Stimulated activated memory B cell treated with anti-CD40 and anti-IgM and Interleukin-4, amounts not matched to agents 10 μg/mL and 1 μg/mL and 100 μg/mL, for 72 hours (primary cell): ENCODE data around the gene SLC8B1.

Source experiments
- ATAC-seq: fragments of 150-1000 bp; cut with Tn5 transposase; 2 replicates; pipeline ENCODE4 v1.10.0; 2021
- H3K27ac Mint-ChIP-seq: one replicate; pipeline ENCODE4 v1.8.0; 2022; ENCODE audit warnings: mild to moderate bottlenecking, mixed read lengths
- H3K27me3 Mint-ChIP-seq: one replicate; pipeline ENCODE4 v1.8.0; 2022; ENCODE audit warnings: mixed read lengths
- H3K36me3 Mint-ChIP-seq: one replicate; pipeline ENCODE4 v1.8.0; 2022; ENCODE audit warnings: mixed read lengths
- H3K4me1 Mint-ChIP-seq: one replicate; pipeline ENCODE4 v1.8.0; 2022; ENCODE audit warnings: mixed read lengths
- H3K4me3 Mint-ChIP-seq: one replicate; pipeline ENCODE4 v1.8.0; 2022; ENCODE audit warnings: mild to moderate bottlenecking, moderate library complexity, mixed read lengths
- H3K9me3 Mint-ChIP-seq: one replicate; pipeline ENCODE4 v1.8.0; 2022; ENCODE audit warnings: mixed read lengths

The SLC8B1 gene

GRCh38 chr12:113261847-113262470, 73.0 kb downstream of the SLC8B1 start:
- no peak overlapping the region for H3K4me3 Mint-ChIP-seq
- peaks cover 13% of the 10 kb centered on the region for H3K4me1 Mint-ChIP-seq
- H3K27ac Mint-ChIP-seq = no peak overlapping the region

GRCh38 chr12:113260636-113261300, 74.1 kb downstream of the SLC8B1 start:
- no peak overlapping the region for H3K27ac Mint-ChIP-seq
- no peak overlapping the region for H3K4me3 Mint-ChIP-seq
- ATAC-seq = no peak
- peaks cover 13% of the 10 kb centered on the region for H3K4me1 Mint-ChIP-seq
- H3K27me3 Mint-ChIP-seq = no peaks in the 10 kb centered on the region
- no peaks in the 10 kb centered on the region for H3K9me3 Mint-ChIP-seq
- H3K36me3 Mint-ChIP-seq = peaks cover 21% of the 10 kb centered on the region

More at GRCh38 chr12:113261847-113262470, 73.0 kb downstream of the SLC8B1 start:
- H3K36me3 Mint-ChIP-seq = peaks cover 30% of the 10 kb centered on the region
- ATAC-seq = no peak
- no peaks in the 10 kb centered on the region for H3K27me3 Mint-ChIP-seq
- no peaks in the 10 kb centered on the region for H3K9me3 Mint-ChIP-seq

- Mint-ChIP-seq H3K27ac (no peak overlapping the region), H3K36me3 (peaks cover 20% of the 10 kb centered on the region), H3K27me3 (no peaks in the 10 kb centered on the region), H3K4me1 (peaks cover 13% of the 10 kb centered on the region), H3K4me3 (no peak overlapping the region), H3K9me3 (no peaks in the 10 kb centered on the region)
- no peak for ATAC-seq
Measured at GRCh38 chr12:113260127-113260526, 74.8 kb downstream of the SLC8B1 start.

- H3K9me3 Mint-ChIP-seq = peaks cover 5% of the 10 kb centered on the region
- no peak for ATAC-seq
- no peak overlapping the region for H3K27ac Mint-ChIP-seq
- no peaks in the 10 kb centered on the region for H3K27me3 Mint-ChIP-seq
- peaks cover 13% of the 10 kb centered on the region for H3K4me1 Mint-ChIP-seq
- peaks cover 43% of the 10 kb centered on the region for H3K36me3 Mint-ChIP-seq
- no peak overlapping the region for H3K4me3 Mint-ChIP-seq
Measured at GRCh38 chr12:113257564-113257963, 77.3 kb downstream of the SLC8B1 start.

GRCh38 chr12:113254298-113254697, 80.6 kb downstream of the SLC8B1 start:
- H3K36me3 Mint-ChIP-seq = peaks cover 58% of the 10 kb centered on the region
- ATAC-seq = no peak
- no peak overlapping the region for H3K4me3 Mint-ChIP-seq
- H3K9me3 Mint-ChIP-seq = peaks cover 6% of the 10 kb centered on the region
- H3K4me1 Mint-ChIP-seq = peaks cover under 1% of the 10 kb centered on the region
- no peaks in the 10 kb centered on the region for H3K27me3 Mint-ChIP-seq
- H3K27ac Mint-ChIP-seq = no peak overlapping the region

GRCh38 chr12:113253532-113254285, 81.2 kb downstream of the SLC8B1 start:
- no peak overlapping the region for H3K27ac Mint-ChIP-seq
- H3K27me3 Mint-ChIP-seq = no peaks in the 10 kb centered on the region
- no peaks in the 10 kb centered on the region for H3K4me1 Mint-ChIP-seq
- no peak for ATAC-seq
- peaks cover 61% of the 10 kb centered on the region for H3K36me3 Mint-ChIP-seq
- no peak overlapping the region for H3K4me3 Mint-ChIP-seq
- peaks cover 6% of the 10 kb centered on the region for H3K9me3 Mint-ChIP-seq

- Mint-ChIP-seq H3K9me3 (peaks cover 6% of the 10 kb centered on the region), H3K4me3 (no peak overlapping the region), H3K36me3 (peaks cover 73% of the 10 kb centered on the region), H3K27me3 (no peaks in the 10 kb centered on the region), H3K27ac (no peak overlapping the region), H3K4me1 (no peaks in the 10 kb centered on the region)
- no peak for ATAC-seq
Measured at GRCh38 chr12:113252494-113252893, 82.4 kb downstream of the SLC8B1 start.

GRCh38 chr12:113251404-113252070, 83.4 kb downstream of the SLC8B1 start:
- H3K27ac Mint-ChIP-seq = no peak overlapping the region
- no peaks in the 10 kb centered on the region for H3K4me1 Mint-ChIP-seq
- H3K27me3 Mint-ChIP-seq = no peaks in the 10 kb centered on the region
- no peak overlapping the region for H3K4me3 Mint-ChIP-seq
- no peak for ATAC-seq
- H3K9me3 Mint-ChIP-seq = peaks cover 6% of the 10 kb centered on the region
- H3K36me3 Mint-ChIP-seq = peaks cover 78% of the 10 kb centered on the region

- H3K27ac Mint-ChIP-seq = no peak overlapping the region
- ATAC-seq = no peak
- no peak overlapping the region for H3K4me3 Mint-ChIP-seq
- peaks cover 90% of the 10 kb centered on the region for H3K36me3 Mint-ChIP-seq
- H3K27me3 Mint-ChIP-seq = no peaks in the 10 kb centered on the region
- H3K4me1 Mint-ChIP-seq = no peaks in the 10 kb centered on the region
- peaks cover 6% of the 10 kb centered on the region for H3K9me3 Mint-ChIP-seq
Measured at GRCh38 chr12:113250045-113250444, 84.9 kb downstream of the SLC8B1 start.

- H3K4me1 Mint-ChIP-seq = no peaks in the 10 kb centered on the region
- no peaks in the 10 kb centered on the region for H3K27me3 Mint-ChIP-seq
- peaks cover 91% of the 10 kb centered on the region for H3K36me3 Mint-ChIP-seq
- no peak overlapping the region for H3K4me3 Mint-ChIP-seq
- H3K27ac Mint-ChIP-seq = no peak overlapping the region
- ATAC-seq = no peak
- peaks cover 6% of the 10 kb centered on the region for H3K9me3 Mint-ChIP-seq
Measured at GRCh38 chr12:113249546-113249945, 85.4 kb downstream of the SLC8B1 start.

GRCh38 chr12:113248842-113249435, 86.0 kb downstream of the SLC8B1 start:
- Mint-ChIP-seq H3K36me3 (peaks cover 92% of the 10 kb centered on the region), H3K4me1 (no peaks in the 10 kb centered on the region), H3K9me3 (peaks cover 6% of the 10 kb centered on the region), H3K27ac (no peak overlapping the region), H3K4me3 (no peak overlapping the region), H3K27me3 (no peaks in the 10 kb centered on the region)
- ATAC-seq = no peak
